ENCODE results near the gene CFAP65. TPM values are rescaled to one million over a fixed set of nuclear protein-coding genes. Genes with fewer than 3 reads are reported as not detected.

CFAP65 gene
- total and polyA plus RNA-seq, 2 of the 13 experiments (the other 11 are each of a cell fraction or from before 2014, with no cell fraction given) = 0.05 TPM; not detected in 1

DNA sequence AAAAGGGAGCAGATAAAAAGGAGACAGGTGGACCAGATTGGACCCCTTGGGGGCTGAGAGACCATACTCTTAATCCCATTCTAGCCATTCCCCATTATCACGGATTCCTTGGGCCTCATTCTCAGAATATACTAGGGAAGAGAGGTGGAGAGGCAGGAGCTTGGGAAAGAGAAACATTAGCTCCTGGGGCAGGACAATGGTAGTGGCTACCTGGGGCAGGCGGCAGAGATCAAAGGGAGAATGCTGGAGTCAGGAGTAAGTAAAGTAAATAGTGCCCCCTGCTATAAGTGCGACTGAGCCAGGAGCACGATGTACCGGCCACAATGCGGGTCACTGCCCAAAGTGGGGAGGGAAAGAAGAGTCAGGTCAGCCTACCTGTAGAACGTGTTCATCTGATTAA lies 39.8 kb upstream of the CFAP65 start (continued):
- TF ChIP-seq, protein P1, sequence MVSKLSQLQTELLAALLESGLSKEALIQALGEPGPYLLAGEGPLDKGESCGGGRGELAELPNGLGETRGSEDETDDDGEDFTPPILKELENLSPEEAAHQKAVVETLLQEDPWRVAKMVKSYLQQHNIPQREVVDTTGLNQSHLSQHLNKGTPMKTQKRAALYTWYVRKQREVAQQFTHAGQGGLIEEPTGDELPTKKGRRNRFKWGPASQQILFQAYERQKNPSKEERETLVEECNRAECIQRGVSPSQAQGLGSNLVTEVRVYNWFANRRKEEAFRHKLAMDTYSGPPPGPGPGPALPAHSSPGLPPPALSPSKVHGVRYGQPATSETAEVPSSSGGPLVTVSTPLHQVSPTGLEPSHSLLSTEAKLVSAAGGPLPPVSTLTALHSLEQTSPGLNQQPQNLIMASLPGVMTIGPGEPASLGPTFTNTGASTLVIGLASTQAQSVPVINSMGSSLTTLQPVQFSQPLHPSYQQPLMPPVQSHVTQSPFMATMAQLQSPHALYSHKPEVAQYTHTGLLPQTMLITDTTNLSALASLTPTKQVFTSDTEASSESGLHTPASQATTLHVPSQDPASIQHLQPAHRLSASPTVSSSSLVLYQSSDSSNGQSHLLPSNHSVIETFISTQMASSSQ (IDR thresholded peaks at IDR 0.05; ENCODE audit: low read depth) = 0 out of 2 replicates have a peak, but pooled peaks have one; percentile 44
- TF ChIP-seq, protein P1 (CRISPR knock-in tag; IDR thresholded peaks at IDR 0.05; ENCODE audit: borderline replicate concordance) = peak; percentile 78
- TF ChIP-seq, protein P2, sequence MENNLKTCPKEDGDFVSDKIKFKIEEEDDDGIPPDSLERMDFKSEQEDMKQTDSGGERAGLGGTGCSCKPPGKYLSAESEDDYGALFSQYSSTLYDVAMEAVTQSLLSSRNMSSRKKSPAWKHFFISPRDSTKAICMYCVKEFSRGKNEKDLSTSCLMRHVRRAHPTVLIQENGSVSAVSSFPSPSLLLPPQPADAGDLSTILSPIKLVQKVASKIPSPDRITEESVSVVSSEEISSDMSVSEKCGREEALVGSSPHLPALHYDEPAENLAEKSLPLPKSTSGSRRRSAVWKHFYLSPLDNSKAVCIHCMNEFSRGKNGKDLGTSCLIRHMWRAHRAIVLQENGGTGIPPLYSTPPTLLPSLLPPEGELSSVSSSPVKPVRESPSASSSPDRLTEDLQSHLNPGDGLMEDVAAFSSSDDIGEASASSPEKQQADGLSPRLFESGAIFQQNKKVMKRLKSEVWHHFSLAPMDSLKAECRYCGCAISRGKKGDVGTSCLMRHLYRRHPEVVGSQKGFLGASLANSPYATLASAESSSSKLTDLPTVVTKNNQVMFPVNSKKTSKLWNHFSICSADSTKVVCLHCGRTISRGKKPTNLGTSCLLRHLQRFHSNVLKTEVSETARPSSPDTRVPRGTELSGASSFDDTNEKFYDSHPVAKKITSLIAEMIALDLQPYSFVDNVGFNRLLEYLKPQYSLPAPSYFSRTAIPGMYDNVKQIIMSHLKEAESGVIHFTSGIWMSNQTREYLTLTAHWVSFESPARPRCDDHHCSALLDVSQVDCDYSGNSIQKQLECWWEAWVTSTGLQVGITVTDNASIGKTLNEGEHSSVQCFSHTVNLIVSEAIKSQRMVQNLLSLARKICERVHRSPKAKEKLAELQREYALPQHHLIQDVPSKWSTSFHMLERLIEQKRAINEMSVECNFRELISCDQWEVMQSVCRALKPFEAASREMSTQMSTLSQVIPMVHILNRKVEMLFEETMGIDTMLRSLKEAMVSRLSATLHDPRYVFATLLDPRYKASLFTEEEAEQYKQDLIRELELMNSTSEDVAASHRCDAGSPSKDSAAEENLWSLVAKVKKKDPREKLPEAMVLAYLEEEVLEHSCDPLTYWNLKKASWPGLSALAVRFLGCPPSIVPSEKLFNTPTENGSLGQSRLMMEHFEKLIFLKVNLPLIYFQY (CRISPR knock-in tag; IDR thresholded peaks at IDR 0.05; ENCODE audit: borderline replicate concordance) = peak; percentile 45; the same call in 1 of the 2 replicates
- no peak for TF ChIP-seq SOX6 (IDR thresholded peaks at IDR 0.05)
- peak; percentile 97 for TF ChIP-seq SOX6 (CRISPR knock-in tag; IDR thresholded peaks at IDR 0.05)
- TF ChIP-seq SMAD3 (CRISPR knock-in tag; IDR thresholded peaks at IDR 0.05) = 0 out of 2 replicates have a peak, but pooled peaks have one; percentile 29
- TF ChIP-seq CHD2 (IDR thresholded peaks at IDR 0.05; ENCODE audit: low read depth, low read length) = no peak
- TF ChIP-seq, protein P3, sequence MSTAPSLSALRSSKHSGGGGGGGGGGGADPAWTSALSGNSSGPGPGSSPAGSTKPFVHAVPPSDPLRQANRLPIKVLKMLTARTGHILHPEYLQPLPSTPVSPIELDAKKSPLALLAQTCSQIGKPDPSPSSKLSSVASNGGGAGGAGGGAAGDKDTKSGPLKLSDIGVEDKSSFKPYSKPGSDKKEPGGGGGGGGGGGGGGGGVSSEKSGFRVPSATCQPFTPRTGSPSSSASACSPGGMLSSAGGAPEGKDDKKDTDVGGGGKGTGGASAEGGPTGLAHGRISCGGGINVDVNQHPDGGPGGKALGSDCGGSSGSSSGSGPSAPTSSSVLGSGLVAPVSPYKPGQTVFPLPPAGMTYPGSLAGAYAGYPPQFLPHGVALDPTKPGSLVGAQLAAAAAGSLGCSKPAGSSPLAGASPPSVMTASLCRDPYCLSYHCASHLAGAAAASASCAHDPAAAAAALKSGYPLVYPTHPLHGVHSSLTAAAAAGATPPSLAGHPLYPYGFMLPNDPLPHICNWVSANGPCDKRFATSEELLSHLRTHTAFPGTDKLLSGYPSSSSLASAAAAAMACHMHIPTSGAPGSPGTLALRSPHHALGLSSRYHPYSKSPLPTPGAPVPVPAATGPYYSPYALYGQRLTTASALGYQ (CRISPR knock-in tag; IDR thresholded peaks at IDR 0.05) = peak; percentile 64; the same call in 1 of the 2 replicates
- TF ChIP-seq, protein P4, sequence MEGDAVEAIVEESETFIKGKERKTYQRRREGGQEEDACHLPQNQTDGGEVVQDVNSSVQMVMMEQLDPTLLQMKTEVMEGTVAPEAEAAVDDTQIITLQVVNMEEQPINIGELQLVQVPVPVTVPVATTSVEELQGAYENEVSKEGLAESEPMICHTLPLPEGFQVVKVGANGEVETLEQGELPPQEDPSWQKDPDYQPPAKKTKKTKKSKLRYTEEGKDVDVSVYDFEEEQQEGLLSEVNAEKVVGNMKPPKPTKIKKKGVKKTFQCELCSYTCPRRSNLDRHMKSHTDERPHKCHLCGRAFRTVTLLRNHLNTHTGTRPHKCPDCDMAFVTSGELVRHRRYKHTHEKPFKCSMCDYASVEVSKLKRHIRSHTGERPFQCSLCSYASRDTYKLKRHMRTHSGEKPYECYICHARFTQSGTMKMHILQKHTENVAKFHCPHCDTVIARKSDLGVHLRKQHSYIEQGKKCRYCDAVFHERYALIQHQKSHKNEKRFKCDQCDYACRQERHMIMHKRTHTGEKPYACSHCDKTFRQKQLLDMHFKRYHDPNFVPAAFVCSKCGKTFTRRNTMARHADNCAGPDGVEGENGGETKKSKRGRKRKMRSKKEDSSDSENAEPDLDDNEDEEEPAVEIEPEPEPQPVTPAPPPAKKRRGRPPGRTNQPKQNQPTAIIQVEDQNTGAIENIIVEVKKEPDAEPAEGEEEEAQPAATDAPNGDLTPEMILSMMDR (CRISPR knock-in tag; IDR thresholded peaks at IDR 0.05) = no peak
- 0 out of 2 replicates have a peak, but pooled peaks have one; percentile 42 for TF ChIP-seq THAP11 (CRISPR knock-in tag; IDR thresholded peaks at IDR 0.05)
- TF ChIP-seq, protein P5, sequence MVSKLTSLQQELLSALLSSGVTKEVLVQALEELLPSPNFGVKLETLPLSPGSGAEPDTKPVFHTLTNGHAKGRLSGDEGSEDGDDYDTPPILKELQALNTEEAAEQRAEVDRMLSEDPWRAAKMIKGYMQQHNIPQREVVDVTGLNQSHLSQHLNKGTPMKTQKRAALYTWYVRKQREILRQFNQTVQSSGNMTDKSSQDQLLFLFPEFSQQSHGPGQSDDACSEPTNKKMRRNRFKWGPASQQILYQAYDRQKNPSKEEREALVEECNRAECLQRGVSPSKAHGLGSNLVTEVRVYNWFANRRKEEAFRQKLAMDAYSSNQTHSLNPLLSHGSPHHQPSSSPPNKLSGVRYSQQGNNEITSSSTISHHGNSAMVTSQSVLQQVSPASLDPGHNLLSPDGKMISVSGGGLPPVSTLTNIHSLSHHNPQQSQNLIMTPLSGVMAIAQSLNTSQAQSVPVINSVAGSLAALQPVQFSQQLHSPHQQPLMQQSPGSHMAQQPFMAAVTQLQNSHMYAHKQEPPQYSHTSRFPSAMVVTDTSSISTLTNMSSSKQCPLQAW (CRISPR knock-in tag; IDR thresholded peaks at IDR 0.05) = peak; percentile 58
- TF ChIP-seq ZSCAN29 (CRISPR knock-in tag; conservative IDR thresholded peaks at IDR 0.05) = 0 out of 2 replicates have a peak, but pooled peaks have one; percentile 52
- no peak for TF ChIP-seq PHF8 (CRISPR knock-in tag; IDR thresholded peaks at IDR 0.05)
- peak; percentile 30 for TF ChIP-seq ASH2L (IDR thresholded peaks at IDR 0.05; ENCODE audit: insufficient read length, low read depth, low read length)
- peak; percentile 67; the same call in 1 of the 2 replicates for TF ChIP-seq RXRB (CRISPR knock-in tag; IDR thresholded peaks at IDR 0.05; ENCODE audit: borderline replicate concordance)
- no peak for TF ChIP-seq ZNF264 (CRISPR knock-in tag; IDR thresholded peaks at IDR 0.05)
- TF ChIP-seq CBFB (CRISPR knock-in tag; IDR thresholded peaks at IDR 0.05) = 0 out of 2 replicates have a peak, but pooled peaks have one; percentile 13

All from HepG2 (cell line).